GM21737 (cell line): ENCODE measurements around the gene ASTE1.
"Not testable (repeated sequence)": the region's sequence is repeated elsewhere in the genome, so short reads cannot be mapped to it uniquely, and the experiment has no call there.

Experiments used
- ATAC-seq: cut with Tn5 transposase; IDR thresholded peaks from one replicate; pipeline ENCODE4 v1.9.1; 2021; ENCODE audit warnings: mild to moderate bottlenecking, moderate library complexity; ENCODE audit not compliant: unreplicated experiment

ASTE1 gene

GRCh38 chr3:131009698-131010097 is 16.9 kb downstream of the ASTE1 start:
- no peak for ATAC-seq

GRCh38 chr3:131008326-131008725 is 18.3 kb downstream of the ASTE1 start:
- no peak for ATAC-seq

- no peak for ATAC-seq
Measured at GRCh38 chr3:131007782-131008181, 18.8 kb downstream of the ASTE1 start.

GRCh38 chr3:131007256-131007655 is 19.4 kb downstream of the ASTE1 start:
- no peak for ATAC-seq

GRCh38 chr3:131004603-131005002 is 22.0 kb downstream of the ASTE1 start:
- no peak for ATAC-seq

- no peak for ATAC-seq
Measured at GRCh38 chr3:131001071-131001470, 25.6 kb downstream of the ASTE1 start.

- ATAC-seq: no peak
Measured at GRCh38 chr3:130997289-130997688, 29.3 kb downstream of the ASTE1 start.

GRCh38 chr3:130992344-130992743 is 34.3 kb downstream of the ASTE1 start:
- ATAC-seq: no peak

- ATAC-seq: no peak
Measured at GRCh38 chr3:130991126-130991525, 35.5 kb downstream of the ASTE1 start.

GRCh38 chr3:130990282-130990681 is 36.3 kb downstream of the ASTE1 start:
- ATAC-seq: no peak

GRCh38 chr3:130981469-130981868 is 45.2 kb downstream of the ASTE1 start:
- no peak for ATAC-seq

GRCh38 chr3:130979117-130979516 is 47.5 kb downstream of the ASTE1 start:
- ATAC-seq: no peak

- ATAC-seq: no peak
Measured at GRCh38 chr3:130976706-130977105, 49.9 kb downstream of the ASTE1 start.

GRCh38 chr3:130975251-130975650 is 51.4 kb downstream of the ASTE1 start:
- ATAC-seq: no peak

GRCh38 chr3:130974201-130974600 is 52.4 kb downstream of the ASTE1 start:
- ATAC-seq: no peak

- no peak for ATAC-seq
Measured at GRCh38 chr3:130973406-130973805, 53.2 kb downstream of the ASTE1 start.

- not testable (repeated sequence) for ATAC-seq
Measured at GRCh38 chr3:130972592-130972991, 54.0 kb downstream of the ASTE1 start.

GRCh38 chr3:130971208-130971607 is 55.4 kb downstream of the ASTE1 start:
- no peak for ATAC-seq

GRCh38 chr3:130969621-130970020 is 57.0 kb downstream of the ASTE1 start:
- ATAC-seq: no peak

- no peak for ATAC-seq
Measured at GRCh38 chr3:130968221-130968620, 58.4 kb downstream of the ASTE1 start.

GRCh38 chr3:130967281-130967680 is 59.3 kb downstream of the ASTE1 start:
- ATAC-seq: no peak

GRCh38 chr3:130963878-130964277 is 62.7 kb downstream of the ASTE1 start:
- no peak for ATAC-seq
